CD4-positive, alpha-beta T cell treated with Interleukin-17A for 1 hour (primary cell): ENCODE results near the gene SH3GL2.
"Not testable (repeated sequence)": the region's sequence is repeated elsewhere in the genome, so short reads cannot be mapped to it uniquely, and the experiment has no call there.

Source experiments
- DNase-seq: peaks from one replicate; pipeline ENCODE4 v3.0.0-alpha.2; 2020

The SH3GL2 gene

GRCh38 chr9:17760250-17760649, 181.4 kb downstream of the SH3GL2 start:
- no peak for DNase-seq

- DNase-seq: no peak
Measured at GRCh38 chr9:17761984-17762676, 183.3 kb downstream of the SH3GL2 start.

GRCh38 chr9:17764306-17764705, 185.4 kb downstream of the SH3GL2 start:
- no peak for DNase-seq

GRCh38 chr9:17765131-17765530, 186.3 kb downstream of the SH3GL2 start:
- DNase-seq: not testable (repeated sequence)

- DNase-seq: no peak
Measured at GRCh38 chr9:17772223-17772622, 193.4 kb downstream of the SH3GL2 start.

GRCh38 chr9:17775656-17776055, 196.8 kb downstream of the SH3GL2 start:
- DNase-seq: no peak

GRCh38 chr9:17776735-17777134, 197.9 kb downstream of the SH3GL2 start:
- no peak for DNase-seq

- DNase-seq: no peak
Measured at GRCh38 chr9:17777465-17777864, 198.6 kb downstream of the SH3GL2 start.

- DNase-seq: no peak
Measured at GRCh38 chr9:17782430-17783149, 203.7 kb downstream of the SH3GL2 start.

GRCh38 chr9:17783227-17783626, 204.4 kb downstream of the SH3GL2 start:
- no peak for DNase-seq

- no peak for DNase-seq
Measured at GRCh38 chr9:17789316-17789715, 210.4 kb downstream of the SH3GL2 start.

GRCh38 chr9:17793713-17794622, 215.1 kb downstream of the SH3GL2 start:
- DNase-seq: no peak

GRCh38 chr9:17795744-17796143, 216.9 kb downstream of the SH3GL2 start:
- no peak for DNase-seq

GRCh38 chr9:17799369-17799768, 220.5 kb downstream of the SH3GL2 start:
- no peak for DNase-seq

- no peak for DNase-seq
Measured at GRCh38 chr9:17800418-17800817, 221.6 kb downstream of the SH3GL2 start.

GRCh38 chr9:17802249-17802857, 223.5 kb downstream of the SH3GL2 start:
- DNase-seq: no peak

GRCh38 chr9:17807613-17808282, 228.9 kb downstream of the SH3GL2 start:
- no peak for DNase-seq

- no peak for DNase-seq
Measured at GRCh38 chr9:17810317-17810716, 231.5 kb downstream of the SH3GL2 start.

- DNase-seq: peak; percentile 18
Measured at GRCh38 chr9:17810728-17811571, 232.1 kb downstream of the SH3GL2 start.

- DNase-seq: no peak
Measured at GRCh38 chr9:17813798-17814197, 234.9 kb downstream of the SH3GL2 start.

GRCh38 chr9:17816431-17817027, 237.7 kb downstream of the SH3GL2 start:
- no peak for DNase-seq
